ENCODE results near the gene SMIM13. TPM values are rescaled to one million over a fixed set of nuclear protein-coding genes. Genes with fewer than 3 reads are reported as not detected.

Gene SMIM13
- total RNA-seq, 1 donor from 2014 or later: 8.6 TPM

GRCh38 chr6:11121851-11122250, 28.2 kb downstream of the SMIM13 start:
- TF ChIP-seq CTCF (conservative IDR thresholded peaks at IDR 0.05; ENCODE audit: low read depth, low read length): no peak
- DNase-seq (ENCODE audit: low read depth): no peak
- H3K4me3 ChIP-seq (ENCODE audit: low read depth, low read length): no peak overlapping the region

GRCh38 chr6:11122380-11122779, 28.7 kb downstream of the SMIM13 start:
- no peak for DNase-seq (ENCODE audit: low read depth)
- TF ChIP-seq CTCF (conservative IDR thresholded peaks at IDR 0.05; ENCODE audit: low read depth, low read length): no peak
- H3K4me3 ChIP-seq (ENCODE audit: low read depth, low read length): no peak overlapping the region

GRCh38 chr6:11123978-11124377, 30.3 kb downstream of the SMIM13 start:
- H3K4me3 ChIP-seq (ENCODE audit: low read depth, low read length): no peak overlapping the region
- TF ChIP-seq CTCF (conservative IDR thresholded peaks at IDR 0.05; ENCODE audit: low read depth, low read length): peak; percentile 21
- no peak for DNase-seq (ENCODE audit: low read depth)

GRCh38 chr6:11126876-11127275, 33.2 kb downstream of the SMIM13 start:
- H3K4me3 ChIP-seq (ENCODE audit: low read depth, low read length): no peak overlapping the region
- no peak for DNase-seq (ENCODE audit: low read depth)
- no peak for TF ChIP-seq CTCF (conservative IDR thresholded peaks at IDR 0.05; ENCODE audit: low read depth, low read length)

GRCh38 chr6:11128608-11129007, 35.0 kb downstream of the SMIM13 start:
- TF ChIP-seq CTCF (conservative IDR thresholded peaks at IDR 0.05; ENCODE audit: low read depth, low read length): no peak
- H3K4me3 ChIP-seq (ENCODE audit: low read depth, low read length): no peak overlapping the region
- no peak for DNase-seq (ENCODE audit: low read depth)

- TF ChIP-seq CTCF (conservative IDR thresholded peaks at IDR 0.05; ENCODE audit: low read depth, low read length): no peak
- H3K4me3 ChIP-seq (ENCODE audit: low read depth, low read length): no peak overlapping the region
- no peak for DNase-seq (ENCODE audit: low read depth)
Observed at GRCh38 chr6:11129908-11130565, 36.4 kb downstream of the SMIM13 start.

GRCh38 chr6:11130605-11131004, 37.0 kb downstream of the SMIM13 start:
- TF ChIP-seq CTCF (conservative IDR thresholded peaks at IDR 0.05; ENCODE audit: low read depth, low read length): no peak
- DNase-seq (ENCODE audit: low read depth): no peak
- no peak overlapping the region for H3K4me3 ChIP-seq (ENCODE audit: low read depth, low read length)
